Umbilical cord (tissue), 2 donors: ENCODE data around the gene EMP2. TPM values are rescaled to one million over a fixed set of nuclear protein-coding genes. Genes with fewer than 3 reads are reported as not detected.

Experiments used
- DNase-seq: peaks from one replicate; pipeline ENCODE4 v3.0.0-alpha.2; 2015; ENCODE audit warnings: low spot score
- total RNA-seq: library from RNA; depleted of rRNA; stranded (reverse); fragments of >200 nt; gene quantifications from one replicate; pipeline ENCODE4 v1.2.3, GENCODE V29; 2014; ENCODE audit warnings: low replicate concordance; ENCODE audit not compliant: insufficient read depth

EMP2 gene
- total RNA-seq, 1 donor from 2014 or later: 27.0 TPM

- peak; percentile 64 for DNase-seq
Observed at GRCh38 chr16:10610499-10611184, 30.2 kb upstream of the EMP2 start.

- peak; percentile 91 for DNase-seq
Observed at GRCh38 chr16:10609402-10609774, 29.0 kb upstream of the EMP2 start.

GRCh38 chr16:10608687-10609401, 28.4 kb upstream of the EMP2 start:
- peak; percentile 87 for DNase-seq

- no peak for DNase-seq
Observed at GRCh38 chr16:10607157-10607556, 26.8 kb upstream of the EMP2 start.

GRCh38 chr16:10606607-10607006, 26.2 kb upstream of the EMP2 start:
- DNase-seq: no peak

GRCh38 chr16:10605636-10606035, 25.2 kb upstream of the EMP2 start:
- no peak for DNase-seq

GRCh38 chr16:10601444-10602408, 21.3 kb upstream of the EMP2 start:
- peak; percentile 44 for DNase-seq

GRCh38 chr16:10600782-10601443, 20.5 kb upstream of the EMP2 start:
- no peak for DNase-seq

- DNase-seq: no peak
Observed at GRCh38 chr16:10599626-10600025, 19.2 kb upstream of the EMP2 start.

- DNase-seq: peak; percentile 30
Observed at GRCh38 chr16:10598157-10598556, 17.8 kb upstream of the EMP2 start.

GRCh38 chr16:10597187-10597601, 16.8 kb upstream of the EMP2 start:
- DNase-seq: no peak

- peak; percentile 14 for DNase-seq
Observed at GRCh38 chr16:10594312-10594950, 14.0 kb upstream of the EMP2 start.

GRCh38 chr16:10592611-10593010, 12.2 kb upstream of the EMP2 start:
- no peak for DNase-seq

GRCh38 chr16:10590342-10590741, 9.9 kb upstream of the EMP2 start:
- no peak for DNase-seq

- no peak for DNase-seq
Observed at GRCh38 chr16:10589109-10589508, 8.7 kb upstream of the EMP2 start.

GRCh38 chr16:10587622-10588021, 7.2 kb upstream of the EMP2 start:
- DNase-seq: no peak

- no peak for DNase-seq
Observed at GRCh38 chr16:10584981-10585438, 4.6 kb upstream of the EMP2 start.

GRCh38 chr16:10583269-10583668, 2.9 kb upstream of the EMP2 start:
- no peak for DNase-seq

- DNase-seq: no peak
Observed at GRCh38 chr16:10581507-10581906, 1.1 kb upstream of the EMP2 start.

- DNase-seq: no peak
Observed at GRCh38 chr16:10580883-10581247, 467 bp upstream of the EMP2 start.

GRCh38 chr16:10579575-10579964, 828 bp downstream of the EMP2 start:
- no peak for DNase-seq
